Fibroblast of skin of back (primary cell): ENCODE results near the gene APBB2.
"Not testable (repeated sequence)": the region's sequence is repeated elsewhere in the genome, so short reads cannot be mapped to it uniquely, and the experiment has no call there.

ENCODE experiments used
- DNase-seq: peaks from one replicate; pipeline ENCODE4 v3.0.0-alpha.2; 2013

Gene APBB2

DNA sequence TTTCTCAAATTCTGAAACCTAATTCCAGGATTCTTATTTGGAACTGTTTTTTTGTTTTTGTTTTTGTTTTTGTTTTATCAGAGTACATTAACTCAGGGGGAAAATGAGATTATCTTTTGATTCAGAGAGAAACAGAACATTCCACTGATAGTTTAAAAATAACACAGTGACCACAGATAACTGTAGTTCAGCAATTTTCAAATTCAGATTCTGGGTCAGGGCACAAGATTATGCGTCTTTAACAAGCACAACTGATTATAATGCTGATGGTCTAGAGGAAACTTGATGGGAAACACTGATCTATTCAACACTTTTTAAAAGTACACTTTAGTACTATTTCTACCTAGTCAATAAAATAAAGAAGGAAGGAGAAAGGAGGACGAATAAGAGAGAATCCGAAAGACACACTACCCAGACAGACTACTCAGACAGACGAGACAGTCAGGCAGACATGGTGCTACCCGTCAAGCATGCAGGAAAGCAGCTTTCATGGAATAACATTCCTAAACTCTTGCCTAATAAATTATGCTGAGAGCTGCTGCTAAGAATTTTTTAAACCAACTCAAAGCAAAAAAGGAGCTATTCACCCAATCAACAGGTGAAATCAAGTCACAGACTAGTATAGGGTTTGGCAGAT, 59.0 kb downstream of the APBB2 start:
- peak; percentile 88 for DNase-seq

DNA sequence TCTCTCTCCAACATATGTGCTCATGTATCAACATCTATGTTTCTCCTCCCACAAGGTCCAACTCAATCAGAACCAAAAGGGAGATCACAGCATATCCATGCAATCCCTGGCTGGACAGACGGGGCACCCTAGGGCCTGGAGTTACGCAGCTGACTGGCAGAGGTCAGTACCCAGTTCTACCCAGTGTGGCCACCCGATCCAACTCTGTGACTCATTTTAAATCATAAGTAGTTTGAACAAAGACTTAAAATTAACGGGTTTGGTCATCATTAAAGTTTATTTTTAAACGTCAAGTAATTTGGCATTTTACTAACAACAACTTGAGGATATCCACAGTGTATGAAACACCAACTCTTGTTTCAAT, 59.5 kb downstream of the APBB2 start:
- DNase-seq: no peak

DNA sequence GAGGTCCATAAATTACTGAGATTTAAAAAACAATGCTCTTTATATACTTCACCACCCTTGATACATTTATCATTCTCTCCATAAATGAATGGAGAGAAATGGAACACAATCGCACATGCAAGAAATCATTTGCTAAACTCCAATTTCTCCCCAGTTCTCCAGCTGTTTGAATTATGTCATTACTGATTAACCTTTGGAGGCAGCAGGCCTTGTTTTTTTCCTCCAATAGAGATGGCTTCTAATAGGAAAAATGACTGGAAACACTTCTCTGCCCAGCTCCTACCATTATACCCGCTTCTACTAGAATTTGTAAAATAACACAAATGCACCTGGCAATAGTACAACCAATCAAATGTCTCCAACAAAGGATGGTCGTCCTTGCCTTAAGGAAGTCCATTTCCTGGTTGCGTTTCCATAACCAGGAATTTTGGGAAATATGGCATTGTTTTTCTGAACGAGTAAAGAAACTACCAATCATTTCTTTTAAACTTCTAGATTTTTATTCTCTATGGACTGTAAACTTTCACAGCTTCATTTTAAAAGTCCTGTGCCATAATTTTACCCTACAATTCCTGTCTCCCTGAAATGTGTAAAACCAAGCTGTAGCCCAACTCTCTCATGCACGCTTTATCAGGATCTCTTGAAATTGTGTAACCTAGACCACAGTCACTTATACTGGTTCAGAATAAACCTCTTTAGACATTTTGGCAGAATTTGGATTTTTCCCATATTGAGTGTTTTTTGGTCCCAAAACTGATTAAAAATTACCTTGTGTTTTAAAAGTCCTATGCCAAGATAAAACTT, 60.1 kb downstream of the APBB2 start:
- DNase-seq: no peak

DNA sequence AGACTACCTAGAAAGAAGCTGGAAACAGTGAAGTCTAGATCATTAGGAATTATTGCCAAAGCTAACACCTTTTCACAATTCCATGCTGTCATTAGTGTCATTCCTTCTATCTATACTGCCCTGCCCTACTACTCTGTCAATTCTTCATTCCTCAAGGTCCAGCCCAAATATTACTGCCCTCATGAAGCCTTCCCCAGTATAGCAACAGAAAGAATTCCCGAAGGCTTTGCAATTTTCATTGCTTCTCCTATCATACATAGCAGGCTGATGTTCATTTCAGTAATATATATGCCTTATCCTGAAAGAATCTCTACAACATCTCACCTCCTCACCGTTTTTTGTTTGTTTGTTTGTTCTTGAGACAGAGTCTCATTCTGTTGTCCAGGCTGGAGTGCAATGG, 63.9 kb downstream of the APBB2 start:
- no peak for DNase-seq

DNA sequence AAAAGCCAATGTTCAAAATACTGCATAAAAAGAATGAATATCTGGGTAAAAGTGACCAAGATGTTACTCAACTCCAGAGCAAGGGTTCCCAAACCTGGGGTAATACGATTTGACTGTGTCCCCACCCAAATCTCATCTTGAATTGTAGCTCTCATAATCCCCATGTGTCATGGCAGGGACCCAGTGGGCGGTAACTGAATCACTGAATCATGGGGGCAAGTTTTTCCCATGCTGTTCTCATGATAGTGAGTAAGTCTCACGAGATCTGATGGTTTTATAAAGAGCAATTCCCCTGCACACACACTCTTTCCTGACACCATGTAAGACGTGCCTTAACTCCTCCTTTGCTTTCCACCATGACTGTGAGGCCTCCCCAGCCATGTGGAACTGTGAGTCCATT, 64.8 kb downstream of the APBB2 start:
- not testable (repeated sequence) for DNase-seq

DNA sequence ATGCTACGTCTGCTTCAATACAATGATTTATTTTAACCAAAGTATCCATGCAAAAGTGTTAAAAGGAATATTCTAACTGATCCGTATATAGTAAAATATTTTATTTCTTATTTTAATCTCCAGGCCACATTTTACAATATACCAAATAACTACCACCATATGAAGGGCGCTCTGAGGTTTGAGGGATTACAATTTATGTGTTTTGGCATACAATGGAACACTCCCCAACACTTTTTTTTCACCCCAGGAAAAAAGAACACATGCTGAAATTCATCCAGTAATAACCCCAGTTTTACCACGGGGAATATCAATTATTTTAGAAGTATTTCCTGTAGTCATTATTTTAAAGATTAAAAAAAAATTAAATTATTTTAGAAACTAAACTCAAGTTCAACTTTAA, 65.4 kb downstream of the APBB2 start:
- DNase-seq: no peak

DNA sequence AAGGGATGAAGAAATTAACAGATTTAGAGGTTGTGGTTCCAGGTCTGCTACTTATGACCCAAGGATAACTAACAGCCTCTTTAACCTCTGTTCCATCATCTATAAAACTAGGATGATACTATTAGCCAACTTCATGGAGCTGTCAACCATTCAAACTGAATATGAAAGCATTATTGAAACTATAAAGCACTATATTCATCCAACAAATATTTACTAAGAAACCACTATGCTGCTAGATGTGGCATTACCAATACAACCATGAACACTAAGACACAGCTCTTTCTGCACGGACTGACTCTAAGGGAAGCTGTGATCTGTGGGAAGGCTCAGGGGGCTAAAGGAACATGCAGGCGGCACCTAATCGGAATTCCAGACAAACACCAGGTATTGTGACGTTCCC, 66.0 kb downstream of the APBB2 start:
- DNase-seq: peak; percentile 21

DNA sequence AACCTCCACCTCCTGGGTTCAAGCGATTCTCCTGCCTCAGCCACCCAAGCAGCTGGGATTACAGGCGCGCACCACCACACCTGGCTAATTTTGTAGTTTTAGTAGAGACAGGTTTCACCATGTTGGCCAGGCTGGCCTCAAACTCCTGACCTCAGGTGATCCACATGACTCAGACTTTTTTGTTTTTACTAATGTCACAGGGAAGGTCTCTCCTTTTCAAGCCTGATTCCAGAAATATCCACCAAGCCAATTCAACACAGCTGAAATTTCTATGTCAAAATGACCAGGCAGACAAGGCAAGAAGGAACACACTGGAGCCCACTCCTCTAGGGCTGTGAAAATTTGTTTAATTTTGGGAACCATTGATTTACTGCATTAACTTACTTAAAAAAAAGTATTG, 66.8 kb downstream of the APBB2 start:
- DNase-seq: not testable (repeated sequence)

DNA sequence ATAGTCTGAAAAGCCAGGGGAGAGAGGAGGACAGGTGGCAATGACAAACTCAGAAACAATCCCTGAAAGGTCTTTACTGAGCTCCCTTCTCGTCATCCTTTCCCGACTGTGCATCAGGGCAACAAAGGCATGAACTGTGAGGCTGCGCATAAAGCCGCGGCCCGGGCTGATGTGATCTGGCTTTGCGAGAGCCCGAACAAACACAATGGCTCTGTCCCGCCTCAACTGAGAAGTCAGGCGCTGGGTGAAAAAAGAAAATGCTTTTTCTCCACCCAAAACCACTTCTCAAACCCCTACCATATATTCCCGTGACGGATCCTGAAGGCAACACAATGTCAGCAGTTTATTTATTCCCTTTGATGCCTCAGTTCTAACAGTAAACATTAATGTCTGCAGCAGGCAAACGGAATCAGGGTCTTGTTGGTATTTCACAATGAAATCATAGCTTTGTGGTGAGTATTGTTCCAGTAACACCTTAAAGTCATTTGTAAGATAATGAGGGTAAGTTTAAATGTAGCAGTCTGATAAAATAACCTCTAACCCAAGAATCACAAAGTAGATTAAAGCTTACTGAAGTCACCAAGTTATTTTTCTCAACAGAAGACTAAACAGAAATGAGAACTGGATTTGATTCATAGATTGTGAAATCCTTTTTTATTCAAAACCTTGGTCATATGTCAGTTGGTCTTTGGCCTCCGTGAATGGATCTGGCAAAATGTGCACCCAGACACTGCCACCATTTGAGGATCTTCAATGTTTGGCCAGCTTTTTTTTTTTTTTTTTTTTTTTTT, 67.4 kb downstream of the APBB2 start:
- peak; percentile 77 for DNase-seq

DNA sequence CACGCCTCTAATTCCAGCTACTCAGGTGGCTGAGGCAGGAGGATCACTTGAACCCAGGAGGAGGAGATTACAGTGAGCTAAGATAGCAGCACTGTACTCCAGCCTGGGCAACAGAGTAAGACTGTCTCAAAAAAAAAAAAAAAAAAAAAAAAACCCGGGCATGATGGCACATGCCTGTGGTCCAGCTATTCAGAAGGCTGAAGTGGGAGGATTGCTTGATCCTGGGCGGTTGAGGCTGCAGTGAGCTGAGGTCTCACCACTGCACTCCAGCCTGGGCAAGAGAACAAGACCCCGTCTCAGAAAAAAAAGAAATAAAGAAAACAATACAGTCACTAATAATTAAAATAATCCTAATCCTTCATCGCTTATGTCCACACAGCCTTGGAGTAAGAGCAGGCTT, 68.1 kb downstream of the APBB2 start:
- DNase-seq: peak; percentile 32

DNA sequence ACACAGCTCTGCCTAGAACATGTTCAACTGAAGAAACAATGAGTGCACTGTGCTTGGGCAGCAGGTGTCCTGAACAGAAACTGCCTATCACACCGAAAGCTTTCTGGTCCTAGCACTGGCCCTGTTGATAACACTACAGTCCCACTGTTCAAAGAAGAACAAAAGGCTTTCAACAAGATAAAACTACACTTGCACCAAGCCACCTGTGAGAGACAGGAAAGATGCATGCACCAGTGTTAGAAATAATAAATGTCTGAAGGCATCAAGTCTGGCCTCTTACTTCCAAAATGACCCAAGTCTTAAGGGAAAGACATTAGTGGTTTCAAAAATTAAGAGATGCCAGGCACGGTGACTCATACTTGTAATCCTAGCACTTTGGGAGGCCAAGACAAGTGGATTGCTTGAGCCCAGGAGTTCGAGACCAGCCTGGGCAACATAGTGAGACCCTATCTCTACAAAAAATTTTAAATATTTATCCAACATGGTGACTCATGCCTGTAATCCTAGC, 68.7 kb downstream of the APBB2 start:
- DNase-seq: peak; percentile 57

DNA sequence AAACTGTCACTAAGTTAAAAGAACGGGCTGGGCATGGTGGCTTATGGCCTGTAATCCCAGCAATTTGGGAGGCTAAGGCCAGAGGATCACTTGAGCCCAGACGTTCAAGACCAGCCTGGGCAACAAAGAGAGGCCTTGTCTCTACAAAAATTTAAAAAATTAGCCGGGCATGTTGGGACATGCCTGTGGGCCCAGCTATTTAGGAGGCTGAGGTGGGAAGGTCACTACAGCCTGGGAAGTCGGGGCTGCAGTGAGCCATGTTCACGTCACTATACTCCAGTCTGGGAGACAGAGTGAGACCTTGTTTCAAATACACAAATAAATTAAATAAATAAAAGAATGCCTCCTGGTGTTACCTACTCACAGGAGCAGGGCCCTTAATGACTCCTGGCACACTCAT, 69.5 kb downstream of the APBB2 start:
- peak; percentile 39 for DNase-seq

DNA sequence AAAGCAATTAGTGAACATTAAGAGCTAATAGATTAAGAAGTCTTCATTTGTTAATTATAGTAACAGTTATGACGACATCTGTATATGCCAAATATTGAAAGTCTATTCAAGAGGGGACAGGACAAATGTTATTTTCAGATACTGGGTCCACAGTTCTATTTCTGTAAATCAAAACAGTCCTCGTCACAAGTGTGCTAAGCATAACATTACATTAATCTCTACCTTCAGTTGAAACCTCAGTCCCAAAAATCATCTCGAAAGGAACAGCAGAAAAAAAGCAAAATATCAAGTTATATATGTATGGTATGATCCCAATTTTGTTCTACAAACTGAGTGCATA, 70.3 kb downstream of the APBB2 start:
- no peak for DNase-seq

DNA sequence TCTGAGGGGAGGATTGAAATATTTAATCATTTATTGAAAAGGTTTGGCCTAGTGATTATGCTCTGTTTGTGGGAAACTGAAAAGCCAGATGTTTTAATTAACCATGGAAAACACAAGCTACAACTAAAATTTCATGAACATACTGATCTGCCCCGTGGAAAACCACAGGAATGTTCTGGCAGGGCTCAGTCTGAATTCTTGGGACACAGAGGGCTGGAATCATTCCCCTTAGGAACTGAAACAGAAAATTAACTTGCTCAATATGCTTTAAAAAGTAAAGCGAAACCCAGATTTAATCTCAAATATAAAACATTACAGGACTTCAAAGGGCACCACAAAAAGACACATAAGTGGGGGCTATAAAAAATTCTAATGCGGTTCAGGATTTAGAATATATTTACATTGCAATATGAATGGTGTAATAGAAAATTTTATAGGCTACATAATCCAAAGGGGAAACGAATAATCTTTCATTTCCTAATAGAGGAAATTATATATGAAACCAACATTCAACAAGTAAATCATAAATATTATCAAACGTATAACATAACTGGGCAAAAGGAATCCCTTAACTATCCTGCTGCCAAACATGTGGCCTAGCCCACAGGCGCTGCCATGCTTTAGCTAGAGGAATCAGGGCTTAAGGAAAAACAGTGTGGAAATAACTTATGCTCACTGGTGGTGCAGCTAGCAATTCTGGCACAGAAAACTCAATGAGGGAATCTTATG, 70.9 kb downstream of the APBB2 start:
- DNase-seq: peak; percentile 95

DNA sequence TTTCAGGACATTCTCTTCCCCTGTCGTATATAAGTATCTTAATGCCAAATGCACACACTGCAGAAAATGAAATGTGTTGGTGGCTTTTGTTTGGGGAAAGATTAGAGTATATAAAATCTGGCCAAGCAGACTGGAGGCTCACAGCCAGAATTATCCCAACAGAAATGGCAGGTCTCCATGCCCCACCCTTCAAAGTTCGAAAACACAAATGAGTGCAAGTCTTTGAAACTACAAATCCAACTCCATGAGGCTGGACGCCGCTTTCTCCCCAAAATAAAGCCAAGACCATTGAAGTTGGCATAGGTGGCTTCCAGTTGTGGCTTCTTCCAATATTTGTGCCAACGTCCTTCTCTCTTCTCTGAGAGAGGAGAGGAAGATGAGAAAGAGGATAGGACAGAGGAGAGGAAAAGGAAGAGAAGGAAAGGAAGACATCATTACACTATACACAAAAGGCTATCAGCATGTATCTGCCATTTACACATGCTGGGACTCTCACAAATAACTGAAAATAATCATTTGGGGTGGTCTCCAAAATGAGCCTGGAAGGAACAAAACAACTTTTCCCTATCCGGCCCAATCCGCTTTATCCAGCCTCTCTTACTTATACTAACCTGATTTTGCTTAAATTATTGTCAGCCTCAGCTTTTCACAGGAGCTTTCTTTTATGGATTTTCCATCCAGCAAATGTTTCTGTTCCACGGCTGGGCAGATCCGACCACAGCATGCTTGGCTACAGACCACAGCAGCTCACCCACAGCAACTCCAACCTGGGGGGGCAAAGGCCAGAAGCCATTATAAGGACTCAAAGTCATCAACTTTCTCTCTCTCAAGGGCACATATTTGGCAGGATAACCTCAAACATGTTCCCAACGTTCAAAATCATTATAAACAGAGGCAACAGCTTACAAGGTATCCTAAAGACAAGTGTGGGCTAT, 71.7 kb downstream of the APBB2 start:
- DNase-seq: peak; percentile 65

DNA sequence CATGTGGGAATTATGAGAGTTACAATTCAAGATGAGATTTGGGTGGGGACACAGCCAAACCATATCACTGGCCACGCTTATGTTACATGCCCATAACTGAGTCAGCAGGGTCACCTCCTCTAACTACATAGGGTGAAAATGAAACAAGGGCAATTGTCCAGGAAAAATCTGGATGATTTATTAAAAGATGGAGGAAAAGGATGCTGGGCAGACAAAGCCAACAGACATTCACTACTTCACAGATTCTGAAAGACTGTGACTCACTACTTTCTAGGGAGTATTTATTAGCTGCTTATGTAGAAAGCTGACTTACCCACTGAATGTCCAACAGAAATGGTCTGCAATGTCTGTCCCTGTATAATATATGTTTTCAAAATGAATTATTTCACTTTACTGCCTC, 72.4 kb downstream of the APBB2 start:
- peak; percentile 93 for DNase-seq

DNA sequence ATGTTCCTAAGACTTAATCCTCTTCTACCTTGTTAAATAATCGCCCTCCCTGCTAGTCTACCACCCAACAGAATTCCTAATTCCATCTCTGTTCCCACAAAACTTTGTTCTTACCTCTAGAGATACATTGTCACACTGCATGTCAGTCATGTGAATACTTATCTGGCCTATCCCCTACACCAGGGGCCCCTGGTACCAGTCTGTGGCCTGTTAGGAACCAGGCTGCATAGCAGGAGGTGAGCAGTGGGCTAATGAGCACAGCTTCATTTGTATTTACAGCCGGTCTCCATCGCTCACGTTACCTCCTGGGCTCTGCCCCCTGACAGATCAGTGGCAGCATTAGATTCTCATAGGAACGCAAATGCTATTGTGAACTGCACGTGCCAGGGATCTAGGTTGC, 73.9 kb downstream of the APBB2 start:
- DNase-seq: no peak

DNA sequence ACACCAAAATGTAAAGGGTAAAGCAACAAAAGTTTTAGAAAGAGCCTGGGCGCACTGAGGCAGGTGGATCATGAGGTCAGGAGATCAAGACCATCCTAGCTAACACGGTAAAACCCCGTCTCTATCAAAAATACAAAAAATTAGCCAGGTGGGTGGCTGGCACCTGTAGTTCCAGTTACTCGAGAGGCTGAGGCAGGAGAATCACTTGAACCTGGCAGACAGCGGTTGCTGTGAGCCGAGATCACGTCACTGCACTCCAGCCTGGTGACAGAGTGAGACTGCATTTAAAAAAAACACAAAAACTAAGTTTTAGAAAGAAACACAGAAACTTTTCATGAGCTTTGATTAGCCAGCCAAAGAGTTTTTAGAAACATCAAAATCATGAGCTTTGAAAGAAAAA, 76.5 kb downstream of the APBB2 start:
- DNase-seq: no peak

DNA sequence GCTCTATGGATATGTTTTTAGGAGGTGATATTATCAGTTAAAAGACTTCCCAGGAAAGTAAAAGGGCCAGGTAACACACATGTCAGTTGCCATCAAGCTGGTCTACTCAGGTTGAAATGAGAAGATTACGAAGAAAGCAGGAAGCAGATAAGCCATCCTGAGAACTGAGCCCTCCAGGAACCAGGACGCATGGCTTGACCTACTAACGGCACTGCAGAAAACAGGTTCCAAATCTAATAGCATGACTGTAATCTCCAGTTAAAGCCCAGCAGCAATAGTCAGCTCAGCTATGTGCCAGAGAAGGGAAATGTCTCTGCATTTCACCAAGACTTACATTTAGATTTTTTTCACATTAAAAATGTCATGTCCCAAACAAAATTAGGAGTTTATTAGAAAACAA, 77.9 kb downstream of the APBB2 start:
- no peak for DNase-seq

DNA sequence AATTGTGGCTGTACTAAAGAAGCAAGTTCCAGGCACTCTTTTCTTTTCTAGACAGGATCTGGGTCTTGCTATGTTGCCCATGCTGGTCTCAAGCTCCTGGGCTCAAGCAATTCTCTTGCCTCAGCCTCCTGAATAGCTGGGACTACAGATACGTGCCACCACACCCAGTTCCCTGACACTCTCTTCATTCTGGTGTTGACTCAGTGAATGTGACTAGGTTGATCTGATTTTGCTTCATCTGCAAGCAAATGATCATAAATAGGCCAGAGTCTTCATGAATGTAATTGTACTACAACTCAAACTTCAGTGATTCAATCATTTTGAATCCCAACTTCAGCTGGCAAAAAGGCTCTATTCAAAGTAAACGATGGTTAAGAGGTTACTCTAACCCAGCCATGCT, 78.5 kb downstream of the APBB2 start:
- no peak for DNase-seq

DNA sequence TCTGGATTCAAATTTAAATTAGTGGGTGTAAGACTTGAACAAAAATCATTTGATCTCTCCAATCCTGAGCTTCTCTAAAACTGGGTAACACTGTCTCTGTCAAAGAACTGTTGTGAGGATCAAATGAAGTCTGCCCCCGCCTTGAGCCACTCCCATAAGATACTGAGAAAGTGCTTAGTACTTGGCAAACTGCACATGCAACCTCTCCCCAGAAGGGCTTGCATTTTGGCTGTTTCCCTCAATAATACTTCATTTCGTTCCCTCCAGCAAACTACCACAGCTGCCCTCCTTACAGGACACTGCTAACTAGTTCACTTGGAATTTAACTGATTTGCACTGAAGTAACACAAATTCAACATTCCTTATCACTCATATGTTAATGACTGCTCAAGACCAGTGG, 79.8 kb downstream of the APBB2 start:
- no peak for DNase-seq
